Measurements from ENCODE around the gene SOHLH1. TPM values are rescaled to one million over a fixed set of nuclear protein-coding genes. Genes with fewer than 3 reads are reported as not detected.

Gene SOHLH1
- total RNA-seq, 1 experiment from 2014 or later = not detected

DNA sequence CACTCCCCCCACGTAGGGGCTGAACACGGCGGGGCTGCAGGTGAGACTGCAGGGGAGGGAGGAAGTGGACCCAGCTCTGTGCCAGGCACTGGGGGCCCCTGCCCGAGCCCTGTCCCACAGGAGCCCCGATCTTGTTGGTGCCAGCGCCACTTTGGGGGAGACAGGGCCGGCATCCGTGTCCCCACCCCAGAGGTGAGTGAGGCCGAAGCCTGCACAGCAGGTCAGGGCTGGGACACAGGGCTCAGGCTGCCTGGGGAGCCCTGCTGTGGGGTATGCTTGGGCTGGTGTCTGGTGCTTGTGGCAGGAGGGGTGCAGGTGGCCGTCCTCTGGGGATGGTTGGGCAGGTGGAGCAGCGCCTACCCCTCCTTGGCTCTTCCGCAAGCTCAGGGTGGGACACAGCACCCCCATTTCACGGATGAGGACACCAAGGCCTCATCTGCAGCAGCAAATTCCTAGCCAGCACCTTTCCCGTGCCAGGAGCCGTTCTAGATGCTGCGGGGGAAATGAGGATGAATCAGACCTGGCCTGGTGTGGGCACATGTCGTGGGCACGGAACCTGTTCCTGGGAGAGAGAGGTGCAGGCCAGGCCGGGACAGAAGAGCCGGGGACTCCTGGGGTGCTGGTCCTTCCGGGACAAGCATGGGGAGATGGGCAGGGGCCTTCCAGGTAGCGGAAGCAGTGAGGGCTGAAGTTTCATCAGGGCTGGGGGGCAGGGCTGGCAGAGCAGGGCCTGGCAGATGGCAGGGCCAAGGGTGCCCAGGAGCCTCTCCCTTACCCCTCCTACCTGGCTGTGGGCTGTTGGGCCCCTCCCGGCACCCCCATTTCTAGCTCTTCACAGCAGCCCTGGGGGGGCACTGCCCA lies 37.9 kb upstream of the SOHLH1 start (continued):
- no peak for TF ChIP-seq FOXK1 (CRISPR knock-in tag; IDR thresholded peaks at IDR 0.05)
- TF ChIP-seq, protein P1, sequence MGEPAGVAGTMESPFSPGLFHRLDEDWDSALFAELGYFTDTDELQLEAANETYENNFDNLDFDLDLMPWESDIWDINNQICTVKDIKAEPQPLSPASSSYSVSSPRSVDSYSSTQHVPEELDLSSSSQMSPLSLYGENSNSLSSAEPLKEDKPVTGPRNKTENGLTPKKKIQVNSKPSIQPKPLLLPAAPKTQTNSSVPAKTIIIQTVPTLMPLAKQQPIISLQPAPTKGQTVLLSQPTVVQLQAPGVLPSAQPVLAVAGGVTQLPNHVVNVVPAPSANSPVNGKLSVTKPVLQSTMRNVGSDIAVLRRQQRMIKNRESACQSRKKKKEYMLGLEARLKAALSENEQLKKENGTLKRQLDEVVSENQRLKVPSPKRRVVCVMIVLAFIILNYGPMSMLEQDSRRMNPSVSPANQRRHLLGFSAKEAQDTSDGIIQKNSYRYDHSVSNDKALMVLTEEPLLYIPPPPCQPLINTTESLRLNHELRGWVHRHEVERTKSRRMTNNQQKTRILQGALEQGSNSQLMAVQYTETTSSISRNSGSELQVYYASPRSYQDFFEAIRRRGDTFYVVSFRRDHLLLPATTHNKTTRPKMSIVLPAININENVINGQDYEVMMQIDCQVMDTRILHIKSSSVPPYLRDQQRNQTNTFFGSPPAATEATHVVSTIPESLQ (CRISPR knock-in tag; IDR thresholded peaks at IDR 0.05) = no peak
- no peak for TF ChIP-seq ZNF416 (CRISPR knock-in tag; IDR thresholded peaks at IDR 0.05)
- no peak for TF ChIP-seq TEAD4 (CRISPR knock-in tag; IDR thresholded peaks at IDR 0.05)

DNA sequence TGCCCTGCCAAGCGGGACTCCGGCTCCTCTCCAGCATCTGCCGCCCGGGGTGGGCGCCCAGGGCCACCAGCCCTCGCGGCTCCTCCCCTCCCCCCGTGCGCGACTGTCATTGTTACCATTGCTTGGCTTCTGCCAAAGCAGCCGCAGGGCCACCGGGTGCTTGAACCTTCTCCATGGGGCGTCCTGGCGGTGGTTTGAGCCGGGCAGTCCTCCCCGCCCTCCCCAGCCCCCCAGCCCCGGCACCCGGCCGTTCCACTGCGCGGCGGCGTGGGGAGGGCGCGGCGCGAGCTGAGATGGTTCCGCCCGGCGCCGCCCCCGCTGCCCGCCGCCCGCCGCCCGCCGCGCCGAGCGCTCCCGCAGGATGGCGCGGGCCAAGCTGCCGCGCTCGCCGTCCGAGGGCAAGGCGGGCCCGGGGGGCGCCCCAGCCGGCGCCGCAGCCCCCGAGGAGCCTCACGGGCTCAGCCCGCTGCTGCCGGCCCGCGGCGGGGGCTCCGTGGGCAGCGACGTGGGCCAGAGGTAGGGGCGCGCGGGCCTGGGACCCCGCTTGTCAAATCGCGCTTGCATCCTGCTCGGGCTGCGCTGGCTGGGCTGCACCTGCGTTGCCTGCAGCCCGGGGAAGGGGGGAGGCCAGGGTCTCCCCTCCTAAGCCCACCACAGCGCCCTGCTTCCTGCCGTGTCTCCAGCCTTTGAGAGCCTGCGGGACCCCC lies 37.1 kb upstream of the SOHLH1 start:
- no peak overlapping the region for H3K27ac Mint-ChIP-seq
- ATAC-seq (peak; percentile 36), DNase-seq (ENCODE audit: low spot score) (no peak)
- H3K4me1 Mint-ChIP-seq = no peaks in the 10 kb centered on the region; the same call in 1 of the 2 replicates
- peaks cover 12% of the 10 kb centered on the region for H3K36me3 Mint-ChIP-seq
- H3K4me3 Mint-ChIP-seq = no peak overlapping the region
- H3K27me3 Mint-ChIP-seq (ENCODE audit: low read depth) = peaks cover 12% of the 10 kb centered on the region
- H3K9me3 Mint-ChIP-seq = peaks cover 10% of the 10 kb centered on the region
- TF ChIP-seq NFATC4 (CRISPR knock-in tag; IDR thresholded peaks at IDR 0.05) (no peak), SMAD4 (CRISPR knock-in tag; IDR thresholded peaks at IDR 0.05) (no peak), SP1 (CRISPR knock-in tag; conservative IDR thresholded peaks at IDR 0.05) (no peak), MYBL2 (CRISPR knock-in tag; IDR thresholded peaks at IDR 0.05) (no peak), JUN (CRISPR knock-in tag; IDR thresholded peaks at IDR 0.05) (no peak), NR1H2 (CRISPR knock-in tag; IDR thresholded peaks at IDR 0.05) (no peak), PRRX2 (CRISPR knock-in tag; IDR thresholded peaks at IDR 0.05) (no peak), MXD4 (CRISPR knock-in tag; IDR thresholded peaks at IDR 0.05; ENCODE audit: borderline replicate concordance) (no peak), GRHL2 (CRISPR knock-in tag; IDR thresholded peaks at IDR 0.05; ENCODE audit: insufficient replicate concordance, severe bottlenecking) (no peak), ESRRA (CRISPR knock-in tag; IDR thresholded peaks at IDR 0.05; ENCODE audit: borderline replicate concordance) (no peak), ZBTB21 (CRISPR knock-in tag; IDR thresholded peaks at IDR 0.05; ENCODE audit: borderline replicate concordance) (no peak), GTF2I (CRISPR knock-in tag; conservative IDR thresholded peaks at IDR 0.05) (no peak), HMGA2 (CRISPR knock-in tag; IDR thresholded peaks at IDR 0.05) (no peak), ZNF423 (CRISPR knock-in tag; IDR thresholded peaks at IDR 0.05) (no peak)
- TF ChIP-seq, protein P2, sequence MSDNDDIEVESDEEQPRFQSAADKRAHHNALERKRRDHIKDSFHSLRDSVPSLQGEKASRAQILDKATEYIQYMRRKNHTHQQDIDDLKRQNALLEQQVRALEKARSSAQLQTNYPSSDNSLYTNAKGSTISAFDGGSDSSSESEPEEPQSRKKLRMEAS (CRISPR knock-in tag; IDR thresholded peaks at IDR 0.05) = no peak
- TF ChIP-seq, protein P3, sequence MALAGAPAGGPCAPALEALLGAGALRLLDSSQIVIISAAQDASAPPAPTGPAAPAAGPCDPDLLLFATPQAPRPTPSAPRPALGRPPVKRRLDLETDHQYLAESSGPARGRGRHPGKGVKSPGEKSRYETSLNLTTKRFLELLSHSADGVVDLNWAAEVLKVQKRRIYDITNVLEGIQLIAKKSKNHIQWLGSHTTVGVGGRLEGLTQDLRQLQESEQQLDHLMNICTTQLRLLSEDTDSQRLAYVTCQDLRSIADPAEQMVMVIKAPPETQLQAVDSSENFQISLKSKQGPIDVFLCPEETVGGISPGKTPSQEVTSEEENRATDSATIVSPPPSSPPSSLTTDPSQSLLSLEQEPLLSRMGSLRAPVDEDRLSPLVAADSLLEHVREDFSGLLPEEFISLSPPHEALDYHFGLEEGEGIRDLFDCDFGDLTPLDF (CRISPR knock-in tag; IDR thresholded peaks at IDR 0.05) = no peak
- TF ChIP-seq, protein P4, sequence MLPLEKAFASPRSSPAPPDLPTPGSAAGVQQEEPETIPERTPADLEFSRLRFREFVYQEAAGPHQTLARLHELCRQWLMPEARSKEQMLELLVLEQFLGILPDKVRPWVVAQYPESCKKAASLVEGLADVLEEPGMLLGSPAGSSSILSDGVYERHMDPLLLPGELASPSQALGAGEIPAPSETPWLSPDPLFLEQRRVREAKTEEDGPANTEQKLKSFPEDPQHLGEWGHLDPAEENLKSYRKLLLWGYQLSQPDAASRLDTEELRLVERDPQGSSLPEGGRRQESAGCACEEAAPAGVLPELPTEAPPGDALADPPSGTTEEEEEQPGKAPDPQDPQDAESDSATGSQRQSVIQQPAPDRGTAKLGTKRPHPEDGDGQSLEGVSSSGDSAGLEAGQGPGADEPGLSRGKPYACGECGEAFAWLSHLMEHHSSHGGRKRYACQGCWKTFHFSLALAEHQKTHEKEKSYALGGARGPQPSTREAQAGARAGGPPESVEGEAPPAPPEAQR (CRISPR knock-in tag; IDR thresholded peaks at IDR 0.05) = no peak
- TF ChIP-seq, protein P5, sequence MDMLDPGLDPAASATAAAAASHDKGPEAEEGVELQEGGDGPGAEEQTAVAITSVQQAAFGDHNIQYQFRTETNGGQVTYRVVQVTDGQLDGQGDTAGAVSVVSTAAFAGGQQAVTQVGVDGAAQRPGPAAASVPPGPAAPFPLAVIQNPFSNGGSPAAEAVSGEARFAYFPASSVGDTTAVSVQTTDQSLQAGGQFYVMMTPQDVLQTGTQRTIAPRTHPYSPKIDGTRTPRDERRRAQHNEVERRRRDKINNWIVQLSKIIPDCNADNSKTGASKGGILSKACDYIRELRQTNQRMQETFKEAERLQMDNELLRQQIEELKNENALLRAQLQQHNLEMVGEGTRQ (CRISPR knock-in tag; IDR thresholded peaks at IDR 0.05) = no peak
- ChIA-PET CTCF (no interaction called here), POLR2A (no interaction called here)

Data from WTC11 (cell line).